Kidney (tissue), 14 donors: ENCODE measurements around the gene DNM2. TPM values are rescaled to one million over a fixed set of nuclear protein-coding genes. Genes with fewer than 3 reads are reported as not detected.

Experiments used
- DNase-seq, 5 donors: peaks; one replicate each; pipeline ENCODE4 v3.0.0-alpha.2; 2013 to 2020
- FAIRE-seq: peaks from 2 replicates; lab custom pipeline; 2012; peaks lifted over from hg19 to GRCh38; lab: Jason Lieb, UNC
- H3K27ac ChIP-seq, 2 donors: one replicate each; pipeline ENCODE4 v1.7.0; 2013; ENCODE audit warnings: low read depth in 2 of 2, low read length in 2 of 2, inconsistent platforms in 1 of 2
- H3K27me3 ChIP-seq: one replicate; pipeline ENCODE4 v1.7.1; 2013; ENCODE audit warnings: low read length, inconsistent platforms; ENCODE audit not compliant: control insufficient read depth, insufficient read depth
- H3K36me3 ChIP-seq, 3 donors: one replicate each; pipeline versions ENCODE4 v1.7.0 to v1.7.1; 2013; ENCODE audit warnings: low read length in 3 of 3, control low read depth in 1 of 3, inconsistent platforms in 1 of 3; ENCODE audit not compliant: insufficient read depth in 3 of 3, control insufficient read depth in 2 of 3
- H3K4me1 ChIP-seq, 3 donors: one replicate each; pipeline versions ENCODE4 v1.7.0 to v1.7.1; 2013; ENCODE audit warnings: low read length in 3 of 3, inconsistent platforms in 1 of 3, low read depth in 1 of 3; ENCODE audit not compliant: control insufficient read depth in 2 of 3, insufficient read depth in 2 of 3
- H3K4me3 ChIP-seq, 3 donors: one replicate each; pipeline versions ENCODE4 v1.7.0 to v1.8.1; 2013; ENCODE audit warnings: low read length in 3 of 3, control low read depth in 1 of 3, inconsistent platforms in 1 of 3
- H3K9ac ChIP-seq, 3 donors: one replicate each; pipeline versions ENCODE4 v1.7.0 to v1.7.1; 2013; ENCODE audit warnings: low read length in 3 of 3, control low read depth in 1 of 3, inconsistent platforms in 1 of 3
- H3K9me3 ChIP-seq, 3 donors: one replicate each; pipeline versions ENCODE4 v1.7.0 to v1.7.1; 2013; ENCODE audit warnings: low read length in 3 of 3, control low read depth in 1 of 3, inconsistent platforms in 1 of 3; ENCODE audit not compliant: control insufficient read depth in 2 of 3, insufficient read depth in 1 of 3
- CTCF ChIP-seq: IDR thresholded peaks from 3 replicates; pipeline ENCODE4 v1.5.1; 2012; ENCODE audit warnings: mild to moderate bottlenecking, moderate library complexity, borderline replicate concordance; ENCODE audit not compliant: insufficient read depth; ENCODE audit errors: extremely low read depth
- intact Hi-C: fragments of 100-400 bp; cut with DNase I; formaldehyde crosslinking; loops from one replicate; pipeline ENCODE4 v1.11.1; 2022
- polyA plus RNA-seq: library from polyadenylated mRNA; stranded (reverse); fragments of 350-450 nt; fragmentation: Illumina TruSeq; extraction: RNeasy Lipid Tissue Mini Kit (QIAGEN cat#74804); gene quantifications from one replicate; pipeline ENCODE4 v1.2.3, GENCODE V29; 2014; ENCODE audit warnings: low read depth, low replicate concordance; ENCODE audit not compliant: insufficient read depth
- total RNA-seq: library from RNA; stranded (reverse); fragmentation: NEBNext Ultra II Directional; extraction: Animal tissue kit (Norgen Biotek cat#: 25700); gene quantifications from one replicate; pipeline ENCODE4 v1.2.1, GENCODE V29; 2021
- donor health status: control.
- donor health status: control.
- donor health status: control.
- donor health status: control.
- donor health status: control.
- donor health status: DM: yes; HTN: yes; CAD: no.
- donor health status: Normal renal cell carcinoma (clear cell type).

DNM2 gene
- total and polyA plus RNA-seq, 2 donors from 2014 or later: 79.0 to 226 TPM

GRCh38 chr19:10708291-10708690, 9.6 kb upstream of the DNM2 start:
- Histone ChIP-seq H3K36me3 (peaks cover 0 to 4% (median 0%) of the 10 kb centered on the region in 3 donors), H3K9me3 (no peaks in the 10 kb centered on the region), H3K9ac (no peak overlapping the region), H3K4me3 (no peak overlapping the region), H3K27me3 (no peaks in the 10 kb centered on the region), H3K27ac (no peak overlapping the region), H3K4me1 (peaks cover 0 to 3% (median 3%) of the 10 kb centered on the region in 3 donors)
- no peak for TF ChIP-seq CTCF
- DNase-seq: no peak
- no peak for FAIRE-seq
- intact Hi-C loops: no loop called here

GRCh38 chr19:10712045-10712444, 5.8 kb upstream of the DNM2 start:
- Histone ChIP-seq H3K4me1 (peaks cover 0 to 5% (median 3%) of the 10 kb centered on the region in 3 donors), H3K36me3 (peaks cover 0 to 4% (median 0%) of the 10 kb centered on the region in 3 donors), H3K4me3 (peak overlapping the region in 1 of 3 donors; percentile 25), H3K27ac (no peak overlapping the region), H3K9ac (no peak overlapping the region), H3K27me3 (no peaks in the 10 kb centered on the region), H3K9me3 (no peaks in the 10 kb centered on the region)
- peak in 3 of 5 donors; percentile 41 to 48 (median 43) for DNase-seq
- TF ChIP-seq CTCF: no peak
- intact Hi-C loops: loop anchor here (10.0 kb wide), 1 partner anchor 63 kb away; no protein-coding TSS in a partner anchor
- no peak for FAIRE-seq

GRCh38 chr19:10712754-10713153, 5.1 kb upstream of the DNM2 start:
- no peak for TF ChIP-seq CTCF
- peak overlapping the region in 1 of 2 donors; percentile 43 for H3K27ac ChIP-seq
- peaks cover 0 to 4% (median 0%) of the 10 kb centered on the region in 3 donors for H3K36me3 ChIP-seq
- FAIRE-seq (no peak), DNase-seq (peak in 3 of 5 donors; percentile 34 to 87 (median 50))
- intact Hi-C loops: loop anchor here (10.0 kb wide), 1 partner anchor 62 kb away; no protein-coding TSS in a partner anchor
- H3K9me3 ChIP-seq: no peaks in the 10 kb centered on the region
- peaks cover 0 to 5% (median 5%) of the 10 kb centered on the region in 3 donors for H3K4me1 ChIP-seq
- H3K27me3 ChIP-seq: no peaks in the 10 kb centered on the region
- H3K4me3 ChIP-seq: peak overlapping the region in 1 of 3 donors; percentile 25
- no peak overlapping the region for H3K9ac ChIP-seq
